GM12875 (cell line): ENCODE measurements around the gene SF3A1.

ENCODE experiments used
- H3K4me3 ChIP-seq: one replicate; pipeline ENCODE4 v1.5.1; 2011; ENCODE audit warnings: low read depth, low read length, control low read depth
- TF ChIP-seq, protein P1 (sequence below): IDR thresholded peaks from 2 replicates; pipeline ENCODE4 v1.5.1; 2011; ENCODE audit warnings: low read depth, mild to moderate bottlenecking, control low read depth, inconsistent platforms, low read length, moderate library complexity, borderline replicate concordance; ENCODE audit not compliant: insufficient read depth

The SF3A1 gene

DNA sequence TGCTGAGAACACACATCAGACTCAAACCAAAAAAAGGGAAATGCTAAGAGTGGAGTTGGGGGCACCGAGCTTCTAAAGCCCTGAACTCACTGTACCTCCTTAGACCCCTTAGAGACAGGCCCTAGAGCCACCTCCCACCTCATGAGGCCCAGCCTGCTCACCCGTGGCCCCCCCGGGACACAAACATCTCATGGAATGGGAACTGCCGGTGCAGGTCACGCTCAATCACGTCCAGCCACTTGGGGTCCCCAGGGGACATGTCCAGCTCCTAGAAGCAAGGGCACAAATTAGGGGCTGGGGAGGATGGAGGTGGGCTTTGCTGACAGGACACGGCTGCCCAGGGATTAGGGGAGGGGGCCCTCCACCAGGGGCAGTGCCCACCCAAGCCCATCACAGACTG lies 61.1 kb downstream of the SF3A1 start:
- TF ChIP-seq, protein P1, sequence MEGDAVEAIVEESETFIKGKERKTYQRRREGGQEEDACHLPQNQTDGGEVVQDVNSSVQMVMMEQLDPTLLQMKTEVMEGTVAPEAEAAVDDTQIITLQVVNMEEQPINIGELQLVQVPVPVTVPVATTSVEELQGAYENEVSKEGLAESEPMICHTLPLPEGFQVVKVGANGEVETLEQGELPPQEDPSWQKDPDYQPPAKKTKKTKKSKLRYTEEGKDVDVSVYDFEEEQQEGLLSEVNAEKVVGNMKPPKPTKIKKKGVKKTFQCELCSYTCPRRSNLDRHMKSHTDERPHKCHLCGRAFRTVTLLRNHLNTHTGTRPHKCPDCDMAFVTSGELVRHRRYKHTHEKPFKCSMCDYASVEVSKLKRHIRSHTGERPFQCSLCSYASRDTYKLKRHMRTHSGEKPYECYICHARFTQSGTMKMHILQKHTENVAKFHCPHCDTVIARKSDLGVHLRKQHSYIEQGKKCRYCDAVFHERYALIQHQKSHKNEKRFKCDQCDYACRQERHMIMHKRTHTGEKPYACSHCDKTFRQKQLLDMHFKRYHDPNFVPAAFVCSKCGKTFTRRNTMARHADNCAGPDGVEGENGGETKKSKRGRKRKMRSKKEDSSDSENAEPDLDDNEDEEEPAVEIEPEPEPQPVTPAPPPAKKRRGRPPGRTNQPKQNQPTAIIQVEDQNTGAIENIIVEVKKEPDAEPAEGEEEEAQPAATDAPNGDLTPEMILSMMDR = no peak

DNA sequence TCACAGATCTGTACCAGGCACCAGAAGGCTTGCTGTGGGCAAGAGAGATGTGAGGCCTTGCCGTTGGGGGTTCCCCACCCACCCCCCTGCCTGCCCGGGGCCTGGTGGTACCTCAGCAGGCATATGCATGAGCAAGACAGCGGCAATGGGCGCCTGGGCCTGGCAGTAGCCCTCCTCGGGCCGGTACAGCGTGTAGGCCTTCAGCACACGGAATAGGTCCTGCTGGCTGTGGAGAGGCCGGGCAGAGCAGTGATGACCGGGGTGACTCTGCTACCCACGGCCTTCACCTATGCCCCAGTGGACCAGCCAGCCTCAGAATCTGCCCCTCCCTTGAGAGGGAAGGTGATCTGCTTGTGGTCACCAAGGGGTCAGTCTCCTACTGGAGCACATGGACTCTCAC lies 61.9 kb downstream of the SF3A1 start:
- H3K4me3 ChIP-seq = no peak overlapping the region
- TF ChIP-seq, protein P1 = no peak

More for the DNA sequence above, 61.1 kb downstream of the SF3A1 start:
- H3K4me3 ChIP-seq = no peak overlapping the region

DNA sequence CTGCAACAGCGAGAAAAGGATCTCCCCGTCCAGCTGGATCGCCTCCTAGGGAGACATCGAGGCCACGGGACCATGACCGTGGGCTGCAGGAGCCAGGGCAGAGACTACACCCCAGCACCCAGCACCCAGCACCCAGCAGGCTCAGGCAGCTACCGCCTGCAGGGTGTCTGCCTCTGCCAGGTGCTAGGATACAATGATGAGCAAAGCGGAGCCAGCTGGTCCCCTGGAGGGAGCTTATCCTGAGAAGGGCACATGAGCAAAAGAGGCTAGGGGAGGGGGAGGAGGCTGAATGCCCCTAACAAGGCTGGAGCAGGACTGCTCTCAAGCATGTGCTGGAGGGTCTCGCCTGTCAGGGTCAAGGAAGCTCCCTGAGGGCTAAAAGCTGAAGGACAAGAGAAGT lies 62.6 kb downstream of the SF3A1 start:
- TF ChIP-seq, protein P1 = no peak
- H3K4me3 ChIP-seq = no peak overlapping the region

DNA sequence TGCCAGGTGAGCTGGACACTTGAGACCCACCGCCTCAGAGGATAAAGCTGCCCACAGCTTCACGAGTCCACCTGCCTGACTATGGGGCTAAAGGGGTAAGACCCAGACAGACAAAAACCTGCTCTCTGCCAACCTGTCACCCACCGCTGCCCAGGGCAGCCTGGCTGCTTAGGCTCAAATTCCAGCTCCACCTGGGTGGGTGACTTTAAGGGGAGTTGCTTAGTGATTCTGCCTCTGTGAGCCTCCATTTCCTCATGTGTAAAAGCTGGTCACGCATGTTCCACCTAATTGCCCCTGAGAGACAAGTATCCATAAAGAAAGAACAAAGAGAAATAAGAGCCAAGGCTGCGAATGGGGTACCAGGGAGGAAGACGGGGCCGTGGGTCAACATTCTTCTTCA lies 63.7 kb downstream of the SF3A1 start:
- no peak overlapping the region for H3K4me3 ChIP-seq
- TF ChIP-seq, protein P1 = no peak

DNA sequence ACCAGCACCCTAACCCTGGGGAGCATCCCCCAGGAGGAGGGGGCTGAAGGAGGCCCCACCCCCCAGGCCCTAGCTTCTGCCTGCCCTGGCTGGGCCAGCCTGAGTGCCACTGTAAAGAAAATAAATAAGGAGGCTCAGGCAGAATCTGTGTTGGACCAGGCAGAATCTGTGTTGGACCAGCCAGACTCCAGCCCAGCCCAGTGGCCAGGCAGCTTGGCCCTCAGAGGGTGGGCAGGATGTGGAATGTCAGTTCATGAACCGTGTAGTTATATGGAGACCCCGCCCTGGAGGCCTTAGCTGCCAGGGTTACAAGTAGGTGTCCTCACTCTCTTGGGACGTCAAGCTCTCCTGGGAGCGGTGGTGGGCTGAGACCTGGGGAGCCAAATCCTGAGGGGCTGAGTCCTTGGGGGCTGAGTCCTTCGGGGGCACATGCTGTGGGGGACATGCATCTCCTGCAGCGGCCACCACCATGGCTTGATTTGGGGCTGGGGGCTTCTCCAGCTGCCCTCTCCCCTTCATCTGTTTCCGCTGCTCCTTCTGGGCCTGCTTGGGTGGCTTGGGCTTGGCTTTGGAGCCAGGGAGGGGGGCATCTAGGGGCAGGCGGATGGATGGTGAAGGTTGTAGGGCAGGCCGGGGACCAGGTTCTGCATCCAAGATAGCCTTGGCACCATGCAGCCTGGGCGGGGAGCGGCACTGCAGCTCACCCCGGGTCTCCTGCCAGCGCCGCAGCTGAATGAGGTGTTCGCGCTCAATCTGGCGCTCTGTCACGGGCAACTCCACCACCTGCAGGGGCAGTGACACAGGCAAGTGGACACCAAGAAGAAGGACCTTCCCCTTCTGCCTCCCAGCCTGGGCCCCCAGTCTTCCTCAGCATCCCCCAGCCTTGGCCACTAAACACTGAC lies 64.4 kb downstream of the SF3A1 start:
- no peak overlapping the region for H3K4me3 ChIP-seq
- TF ChIP-seq, protein P1 = no peak

DNA sequence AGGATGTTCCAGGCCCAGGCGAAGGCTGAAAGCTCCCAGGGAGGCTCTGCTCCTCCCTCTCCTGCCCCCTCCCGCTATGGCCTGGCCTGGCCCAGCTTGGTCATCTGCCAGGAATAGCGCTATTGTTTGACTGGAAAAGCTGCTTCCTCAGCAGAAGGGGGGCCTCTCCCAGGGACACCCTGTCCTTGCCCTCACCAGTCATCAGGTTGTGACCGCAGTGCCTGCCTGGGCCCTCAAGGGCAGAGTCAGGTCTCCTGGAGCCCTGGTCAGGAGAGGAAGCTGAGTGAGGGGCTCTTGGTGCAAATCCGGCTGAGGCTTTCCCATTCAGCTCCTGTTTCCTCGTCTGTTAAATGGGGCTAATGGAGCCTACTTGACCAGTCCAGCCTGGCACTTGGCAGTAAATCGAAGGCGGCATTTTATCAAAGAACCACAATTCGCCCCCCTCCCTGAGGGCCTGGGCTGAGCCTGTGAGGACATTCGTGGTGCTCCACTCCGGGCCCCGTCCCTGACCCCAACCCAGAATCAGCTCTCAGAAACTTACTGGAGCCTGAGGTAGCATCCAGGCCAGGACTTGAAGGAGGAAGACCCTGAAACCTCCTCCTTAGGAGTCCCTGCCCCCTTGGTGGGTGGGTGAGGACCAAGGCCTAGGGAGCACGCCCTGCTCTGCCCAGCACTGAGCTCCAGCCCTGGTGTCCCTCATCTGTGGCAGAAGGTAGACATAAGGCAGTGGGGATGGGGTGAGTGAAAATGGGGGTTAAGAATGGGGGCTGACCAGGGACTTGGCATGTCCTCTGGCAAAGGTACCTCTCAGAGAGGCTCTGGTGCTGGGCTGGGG lies 65.4 kb downstream of the SF3A1 start:
- no peak overlapping the region for H3K4me3 ChIP-seq
- TF ChIP-seq, protein P1 = no peak
